Right lobe of liver (tissue), 4 donors: ENCODE results near the gene CNOT3.
"Not testable (repeated sequence)": the region's sequence is repeated elsewhere in the genome, so short reads cannot be mapped to it uniquely, and the experiment has no call there.

Experiments
- CTCF ChIP-seq, 4 donors: fragments of 200-600 bp in 3 of 4; fragments of 450-650 bp in 1 of 4; IDR thresholded peaks; one replicate each; pipeline versions ENCODE4 v1.5.1 to v1.8.0; 2016 to 2022; ENCODE audit warnings: antibody characterized with exemption in 4 of 4, mild to moderate bottlenecking in 2 of 4
- POLR2A ChIP-seq: fragments of 450-650 bp; IDR thresholded peaks from one replicate; pipeline ENCODE4 v1.6.1; 2017; ENCODE audit warnings: antibody characterized with exemption, mild to moderate bottlenecking
- donor health status: DM: no; HTN: no; CAD: no.
- donor health status: DM: no; HTN: no; CAD: no.
- donor health status: DM: no; HTN: yes; CAD: no.

GRCh38 chr19:54194463-54194862 is 56.9 kb downstream of the CNOT3 start:
- TF ChIP-seq CTCF (IDR thresholded peaks at IDR 0.05); POLR2A: not testable (repeated sequence)
